Measurements from ENCODE around the gene TBC1D8. TPM values are rescaled to one million over a fixed set of nuclear protein-coding genes. Genes with fewer than 3 reads are reported as not detected.
"Not testable (repeated sequence)": the region's sequence is repeated elsewhere in the genome, so short reads cannot be mapped to it uniquely, and the experiment has no call there.

Gene TBC1D8
- polyA plus RNA-seq, 3 donors = 16.1 to 78.0 (median 22.4) TPM

- Histone ChIP-seq H3K4me2 (replicated peaks; ENCODE audit: extremely low read depth, low read length, poor library complexity, severe bottlenecking) (peak overlapping the region; percentile 45), H3K36me3 (replicated peaks in 1 of 2; ENCODE audit: control insufficient read depth in 1 of 2, insufficient read depth in 2 of 2, low read length in 2 of 2) (no peaks in the 10 kb centered on the region), H3K9ac (ENCODE audit: insufficient read depth, low read length, poor library complexity, severe bottlenecking) (no peak overlapping the region), H3K4me3 (replicated peaks in 1 of 3; ENCODE audit: low read depth in 2 of 3, low read length in 3 of 3) (peak overlapping the region in 1 of 3 experiments; percentile 52), H4K20me1 (ENCODE audit: insufficient read depth, low read length) (no peaks in the 10 kb centered on the region), H2AFZ (ENCODE audit: insufficient read depth, low read depth, low read length, poor library complexity, severe bottlenecking) (no peak overlapping the region), H3K4me1 (ENCODE audit: control insufficient read depth in 1 of 2, insufficient read depth in 2 of 2, low read length in 2 of 2) (peaks cover 66 to 75% of the 10 kb centered on the region in 2 donors), H3K27ac (ENCODE audit: low read depth in 1 of 2, low read length in 2 of 2) (peak overlapping the region; percentile 80 to 84), H3K79me2 (ENCODE audit: insufficient read depth, low read length) (no peaks in the 10 kb centered on the region), H3K27me3 (ENCODE audit: control insufficient read depth in 2 of 2, insufficient read depth in 2 of 2, low read length in 2 of 2) (no peaks in the 10 kb centered on the region), H3K9me3 (replicated peaks in 1 of 2; ENCODE audit: control insufficient read depth in 1 of 2, insufficient read depth in 1 of 2, low read length in 2 of 2) (peaks cover 0 to 9% of the 10 kb centered on the region in 2 donors)
- DNase-seq = peak; percentile 89 to 97 (median 95)
- TF ChIP-seq, protein P1, sequence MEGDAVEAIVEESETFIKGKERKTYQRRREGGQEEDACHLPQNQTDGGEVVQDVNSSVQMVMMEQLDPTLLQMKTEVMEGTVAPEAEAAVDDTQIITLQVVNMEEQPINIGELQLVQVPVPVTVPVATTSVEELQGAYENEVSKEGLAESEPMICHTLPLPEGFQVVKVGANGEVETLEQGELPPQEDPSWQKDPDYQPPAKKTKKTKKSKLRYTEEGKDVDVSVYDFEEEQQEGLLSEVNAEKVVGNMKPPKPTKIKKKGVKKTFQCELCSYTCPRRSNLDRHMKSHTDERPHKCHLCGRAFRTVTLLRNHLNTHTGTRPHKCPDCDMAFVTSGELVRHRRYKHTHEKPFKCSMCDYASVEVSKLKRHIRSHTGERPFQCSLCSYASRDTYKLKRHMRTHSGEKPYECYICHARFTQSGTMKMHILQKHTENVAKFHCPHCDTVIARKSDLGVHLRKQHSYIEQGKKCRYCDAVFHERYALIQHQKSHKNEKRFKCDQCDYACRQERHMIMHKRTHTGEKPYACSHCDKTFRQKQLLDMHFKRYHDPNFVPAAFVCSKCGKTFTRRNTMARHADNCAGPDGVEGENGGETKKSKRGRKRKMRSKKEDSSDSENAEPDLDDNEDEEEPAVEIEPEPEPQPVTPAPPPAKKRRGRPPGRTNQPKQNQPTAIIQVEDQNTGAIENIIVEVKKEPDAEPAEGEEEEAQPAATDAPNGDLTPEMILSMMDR (IDR thresholded peaks at IDR 0.05) = no peak
- peaks cover 0 to 2% (median 0%) of the 10 kb centered on the region in 3 donors for H3K27me3 Mint-ChIP-seq (ENCODE audit: low read depth in 3 of 3)
- peaks cover 73% of the 10 kb centered on the region for H3K4me1 Mint-ChIP-seq
- WGBS (ENCODE audit: insufficient coverage) = 0% methylated on average over 1 of the region's 2 CpGs
- peak overlapping the region; percentile 75 to 94 (median 87) for H3K27ac Mint-ChIP-seq
- H3K4me3 Mint-ChIP-seq = peak overlapping the region in 1 of 2 donors; percentile 73
- peaks cover 0 to 3% of the 10 kb centered on the region in 2 donors for H3K36me3 Mint-ChIP-seq
- H3K9me3 Mint-ChIP-seq = peaks cover under 1 to 8% (median 4%) of the 10 kb centered on the region in 7 donors
- intact Hi-C loops (cut with micrococcal nuclease) = no loop called here
Observed at GRCh38 chr2:101173707-101174295, 22.6 kb upstream of the TBC1D8 start.

GRCh38 chr2:101169822-101170221 is 18.6 kb upstream of the TBC1D8 start:
- H3K9me3 ChIP-seq (replicated peaks in 1 of 2; ENCODE audit: control insufficient read depth in 1 of 2, insufficient read depth in 1 of 2, low read length in 2 of 2) = peaks cover 0 to 14% of the 10 kb centered on the region in 2 donors
- H4K20me1 ChIP-seq (ENCODE audit: insufficient read depth, low read length); H3K36me3 ChIP-seq (replicated peaks in 1 of 2; ENCODE audit: control insufficient read depth in 1 of 2, insufficient read depth in 2 of 2, low read length in 2 of 2); H3K36me3 Mint-ChIP-seq; H3K4me2 ChIP-seq (replicated peaks; ENCODE audit: extremely low read depth, low read length, poor library complexity, severe bottlenecking); H3K27me3 Mint-ChIP-seq (ENCODE audit: low read depth in 3 of 3); H3K9ac ChIP-seq (ENCODE audit: insufficient read depth, low read length, poor library complexity, severe bottlenecking); H3K79me2 ChIP-seq (ENCODE audit: insufficient read depth, low read length); DNase-seq; H3K27ac ChIP-seq (ENCODE audit: low read depth in 1 of 2, low read length in 2 of 2); H3K4me3 ChIP-seq (replicated peaks in 1 of 3; ENCODE audit: low read depth in 2 of 3, low read length in 3 of 3); H2AFZ ChIP-seq (ENCODE audit: insufficient read depth, low read depth, low read length, poor library complexity, severe bottlenecking); H3K27me3 ChIP-seq (ENCODE audit: control insufficient read depth in 2 of 2, insufficient read depth in 2 of 2, low read length in 2 of 2); intact Hi-C loops (cut with micrococcal nuclease); H3K4me3 Mint-ChIP-seq: not testable (repeated sequence)
- peaks cover 56 to 63% of the 10 kb centered on the region in 2 donors for H3K4me1 ChIP-seq (ENCODE audit: control insufficient read depth in 1 of 2, insufficient read depth in 2 of 2, low read length in 2 of 2)
- WGBS (ENCODE audit: insufficient coverage) = 100% methylated on average over 1 of the region's 2 CpGs
- Mint-ChIP-seq H3K27ac (peak overlapping the region in 1 of 7 donors; percentile 48), H3K4me1 (peaks cover 59% of the 10 kb centered on the region), H3K9me3 (peaks cover 2 to 18% (median 4%) of the 10 kb centered on the region in 7 donors)

Measured in CD14-positive monocyte (primary cell).